K562 (cell line): ENCODE measurements around the gene ZMYND12. TPM values are rescaled to one million over a fixed set of nuclear protein-coding genes. Genes with fewer than 3 reads are reported as not detected.

Experiments used
- ATAC-seq: fragments of 200-7000 bp; cut with Tn5 transposase; 3 replicates; pipeline ENCODE4 v1.9.1; 2020; ENCODE audit warnings: moderate library complexity
- BruUV-seq: library from RNA; stranded (reverse); fragments of 400-500 nt; replicated peaks from 2 replicates; lab custom pipeline; 2021; lab: Mats Ljungman, UMichigan
- CTCF ChIA-PET: fragments of 300-600 bp; formaldehyde crosslinking; extraction: SDS; loops from one replicate; lab custom pipeline; 2021; ENCODE audit warnings: low intra/inter-chr PET ratio; lab: Yijun Ruan, JAX
- POLR2A ChIA-PET: fragments of 300-600, 350-650 bp; sonication (Branson Sonifier 250); formaldehyde crosslinking; extraction: SDS; loops from one replicate; lab custom pipeline; 2021; ENCODE audit warnings: antibody characterized with exemption, inconsistent platforms; lab: Yijun Ruan, JAX
- DNase-seq, 4 experiments: peaks; one replicate each; pipeline versions ENCODE4 v3.0.0 to v3.0.0-alpha.2; 2011 to 2018; ENCODE audit warnings: low spot score in 3 of 4, mixed read lengths in 3 of 4; ENCODE audit errors: extremely low read depth in 1 of 4
- FAIRE-seq: peaks from 2 replicates; lab custom pipeline; 2011; peaks lifted over from hg19 to GRCh38; lab: Jason Lieb, UNC
- H2AFZ ChIP-seq: 2 replicates; pipeline ENCODE4 v1.6.0; 2011; ENCODE audit warnings: low read depth, low read length, control low read depth, inconsistent platforms
- H3K27ac ChIP-seq: fragments of 200-600 bp; 3 replicates; pipeline ENCODE4 v1.8.0; 2011; ENCODE audit warnings: low read depth, mild to moderate bottlenecking, control low read depth, inconsistent platforms, low read length, moderate library complexity, mixed read lengths; ENCODE audit errors: extremely low read depth
- H3K27me3 ChIP-seq, 2 experiments: fragments of 300-600 bp in 1 of 2; 2 replicates in 1 of 2; 3 replicates in 1 of 2; pipeline versions ENCODE4 v1.6.0 to v1.8.0; 2011; ENCODE audit warnings: inconsistent platforms in 2 of 2, low read length in 2 of 2, mild to moderate bottlenecking in 1 of 2, mixed read lengths in 1 of 2, moderate library complexity in 1 of 2; ENCODE audit not compliant: control insufficient read depth in 2 of 2, insufficient read depth in 2 of 2
- H3K36me3 ChIP-seq: fragments of 300-600 bp; 3 replicates; pipeline ENCODE4 v1.8.0; 2011; ENCODE audit warnings: mild to moderate bottlenecking, low read length, inconsistent platforms; ENCODE audit not compliant: control insufficient read depth, insufficient read depth
- H3K4me1 ChIP-seq, 2 experiments: fragments of 200-600 bp in 1 of 2; replicated peaks in 1 of 2; 2 replicates in 1 of 2; 3 replicates in 1 of 2; pipeline versions ENCODE4 v1.5.1 to v1.8.0; 2011; ENCODE audit warnings: inconsistent platforms in 2 of 2, low read length in 2 of 2, mild to moderate bottlenecking in 1 of 2, mixed read lengths in 1 of 2, moderate library complexity in 1 of 2; ENCODE audit not compliant: control insufficient read depth in 2 of 2, insufficient read depth in 2 of 2
- H3K4me2 ChIP-seq: 2 replicates; pipeline ENCODE4 v1.6.1; 2011; ENCODE audit warnings: low read length, control low read depth, inconsistent platforms, mixed read lengths; ENCODE audit not compliant: insufficient read depth
- H3K4me3 ChIP-seq: fragments of 200-600 bp; sonication (generic), shearing (Covaris generic); 2 replicates; pipeline ENCODE4 v1.5.1; 2016; ENCODE audit warnings: control low read depth, inconsistent platforms
- H3K79me2 ChIP-seq: fragments of 200-600 bp; 3 replicates; pipeline ENCODE4 v1.8.0; 2011; ENCODE audit warnings: low read length, inconsistent platforms; ENCODE audit not compliant: control insufficient read depth, insufficient read depth
- H3K9ac ChIP-seq, 2 experiments: 2 replicates each; pipeline versions ENCODE4 v1.6.0 to v1.6.1; 2011; ENCODE audit warnings: low read depth in 2 of 2, low read length in 2 of 2, control low read depth in 1 of 2, inconsistent platforms in 1 of 2, mild to moderate bottlenecking in 1 of 2, mixed read lengths in 1 of 2; ENCODE audit not compliant: insufficient read depth in 1 of 2
- H3K9me1 ChIP-seq: one replicate; pipeline ENCODE4 v1.6.0; 2011; ENCODE audit warnings: inconsistent platforms, mild to moderate bottlenecking, low read length, moderate library complexity; ENCODE audit not compliant: control insufficient read depth, insufficient read depth
- H3K9me3 ChIP-seq: replicated peaks from 2 replicates; pipeline ENCODE4 v1.5.1; 2011; ENCODE audit warnings: low read depth, low read length, inconsistent platforms; ENCODE audit not compliant: control insufficient read depth, insufficient read depth
- H4K20me1 ChIP-seq: replicated peaks from 2 replicates; pipeline ENCODE4 v1.6.1; 2011; ENCODE audit warnings: low read length, inconsistent platforms, mixed read lengths; ENCODE audit not compliant: control insufficient read depth, insufficient read depth
- BACH1 ChIP-seq: fragments of 200-800 bp; sonication (Bioruptor generic); IDR thresholded peaks from 2 replicates; pipeline ENCODE4 v1.6.1; 2016; ENCODE audit warnings: missing genetic modification characterization, missing compliant biosample characterization
- CBX8 ChIP-seq: fragments of 200-600 bp; sonication (generic); IDR thresholded peaks from 2 replicates; pipeline ENCODE4 v1.6.1; 2012; ENCODE audit warnings: borderline replicate concordance, mixed run types, low read depth, mild to moderate bottlenecking, moderate library complexity, mixed read lengths, low read length, control low read depth, inconsistent platforms; ENCODE audit not compliant: poor library complexity, severe bottlenecking; ENCODE audit errors: extremely low read depth
- FUS ChIP-seq: fragments of 200-400 bp; formaldehyde crosslinking; optimal IDR thresholded peaks from 2 replicates; pipeline ENCODE3; 2017; ENCODE audit warnings: low read depth, low read length
- MEF2D ChIP-seq: conservative IDR thresholded peaks from 2 replicates; pipeline ENCODE4 v1.6.1; 2016; ENCODE audit warnings: low read depth, missing genetic modification characterization, missing compliant biosample characterization
- MIER1 ChIP-seq: fragments of 450-650 bp; IDR thresholded peaks from 2 replicates; pipeline ENCODE4 v1.6.1; 2016; ENCODE audit warnings: antibody characterized with exemption, mild to moderate bottlenecking, low read depth
- PHF21A ChIP-seq: fragments of 450-650 bp; IDR thresholded peaks from 2 replicates; pipeline ENCODE4 v1.6.1; 2017; ENCODE audit warnings: low read depth, borderline replicate concordance
- RBM22 ChIP-seq: fragments of 200-400 bp; formaldehyde crosslinking; IDR thresholded peaks from 2 replicates; pipeline ENCODE4 v1.6.1; 2018; ENCODE audit warnings: low read length, low read depth; ENCODE audit not compliant: poor library complexity, severe bottlenecking
- YY1 ChIP-seq, 3 experiments: IDR thresholded peaks; 2 replicates each; pipeline ENCODE4 v1.6.1; 2011; ENCODE audit warnings: low read length in 2 of 3, mild to moderate bottlenecking in 2 of 3, moderate library complexity in 2 of 3, borderline replicate concordance in 1 of 3, control low read depth in 1 of 3, low read depth in 1 of 3; ENCODE audit not compliant: insufficient read depth in 3 of 3, insufficient replicate concordance in 2 of 3, control insufficient read depth in 1 of 3, insufficient read length in 1 of 3; ENCODE audit errors: extremely low read depth in 1 of 3
- ZNF699 ChIP-seq: fragments of 250-450 bp; sonication (Bioruptor Pico); IDR thresholded peaks from 2 replicates; pipeline ENCODE4 v1.8.0; 2021; ENCODE audit warnings: mild to moderate bottlenecking, moderate library complexity; ENCODE audit not compliant: insufficient replicate concordance
- WGBS: fragments of 100-300 bp; shearing (Covaris generic); methylation state at CpG from one replicate; pipeline ENCODE4 v1.1.6; 2016; ENCODE audit warnings: low coverage, mixed read lengths; ENCODE audit not compliant: insufficient coverage; ENCODE audit errors: missing lambda C conversion rate; 5-methylcytosine and 5-hydroxymethylcytosine counted together
- in situ Hi-C: fragments of 300-500 bp; cut with MboI; formaldehyde crosslinking; loops from 4 replicates; pipeline ENCODE4 v1.15.0; 2018; ENCODE audit warnings: inconsistent platforms, mixed read lengths
- intact Hi-C: fragments of 100-400 bp; cut with micrococcal nuclease; formaldehyde crosslinking; loops from 2 replicates; pipeline ENCODE4 v1.14.2; 2022
- polyA plus RNA-seq, 8 experiments: library from polyadenylated mRNA; depleted of rRNA in 4 of 8; stranded (reverse) in 5 of 8; unstranded in 3 of 8; fragments of >200 nt; fragmentation: Nextera tagmentation in 2 of 8; fragmentation: Illumina TruSeq in 1 of 8; extraction: Ambion mirVana in 2 of 8; extraction: Trizol in 1 of 8; gene quantifications; 2 replicates each; pipeline versions ENCODE4 v1.2.1 to v1.2.3, GENCODE V29; 2011 to 2014; ENCODE audit warnings: inconsistent platforms in 1 of 8, missing spikeins in 1 of 8
- total RNA-seq, 7 experiments: library from RNA; depleted of rRNA in 6 of 7; stranded (reverse); fragments of >200 nt in 6 of 7; fragmentation: Illumina TruSeq in 2 of 7; extraction: Trizol in 2 of 7; gene quantifications; 2 replicates each; pipeline versions ENCODE4 v1.2.1 to v1.2.3, GENCODE V29; 2011 to 2021; ENCODE audit warnings: low replicate concordance in 1 of 7

The ZMYND12 gene
- total and polyA plus RNA-seq, 9 of the 15 experiments (the other 6 are each of a cell fraction or from before 2014, with no cell fraction given): not detected

GRCh38 chr1:42482635-42483153 lies 26.9 kb upstream of the ZMYND12 start:
- POLR2A ChIA-PET: interaction anchor here (0.6 kb wide), 1 partner anchor 964 kb away, joined by 3 read pairs; no protein-coding TSS in a partner anchor
- no peak overlapping the region for H3K4me2 ChIP-seq
- FAIRE-seq (no peak), DNase-seq (no peak)
- in situ Hi-C loops (no loop called here), intact Hi-C loops (no loop called here)
- no peaks in the 10 kb centered on the region for H3K79me2 ChIP-seq
- H3K4me1 ChIP-seq: no peaks in the 10 kb centered on the region
- no peak overlapping the region for H3K27ac ChIP-seq
- 3% methylated on average over 2 of the region's 2 CpGs for WGBS
- CTCF ChIA-PET: no interaction called here
- H3K9me1 ChIP-seq: no peaks in the 10 kb centered on the region
- no TSS peak for BruUV-seq
- H3K4me3 ChIP-seq: no peak overlapping the region
- H3K9ac ChIP-seq: no peak overlapping the region
- no peak for TF ChIP-seq MIER1
- TF ChIP-seq CBX8: no peak
- TF ChIP-seq ZNF699 (CRISPR knock-in tag): no peak
- TF ChIP-seq BACH1: no peak
- TF ChIP-seq YY1 (IDR thresholded peaks at IDR 0.05; ENCODE audit: borderline replicate concordance in 1 of 3, control insufficient read depth in 1 of 3, extremely low read depth in 1 of 3, insufficient read depth in 3 of 3, insufficient read length in 1 of 3, insufficient replicate concordance in 2 of 3, low read depth in 1 of 3, low read length in 2 of 3): no peak
- TF ChIP-seq RBM22: no peak
- TF ChIP-seq FUS: no peak
- no peak for TF ChIP-seq MEF2D (tag)
- TF ChIP-seq PHF21A: no peak
- TF ChIP-seq, all 486 proteins: peak for 0
- Histone ChIP-seq H2AFZ (no peak overlapping the region), H3K36me3 (no peaks in the 10 kb centered on the region), H4K20me1 (no peaks in the 10 kb centered on the region), H3K27me3 (0 out of 5 replicates have a peak, but pooled peaks cover 0 to 4% of the 10 kb centered on the region in 2 experiments), H3K9me3 (no peaks in the 10 kb centered on the region)
- ATAC-seq: no peak
